Ovary (tissue), 3 donors: ENCODE results near the gene PIK3R2.
A peak's percentile ranks its signal among the peaks of the same experiment; 100 is the strongest.

Experiments
- CTCF ChIP-seq, 3 donors: fragments of 450-650 bp in 2 of 3; fragments of 200-600 bp in 1 of 3; IDR thresholded peaks; one replicate each; pipeline versions ENCODE4 v1.5.1 to v1.8.0; 2016 to 2022; ENCODE audit warnings: antibody characterized with exemption in 3 of 3, mild to moderate bottlenecking in 1 of 3
- EP300 ChIP-seq: sonication (generic); formaldehyde crosslinking; IDR thresholded peaks from one replicate; pipeline ENCODE4 v1.6.1; 2017; ENCODE audit warnings: antibody characterized with exemption
- donor health status: DM: no; HTN: no; CAD: no.

GRCh38 chr19:18202778-18203407 is 49.9 kb downstream of the PIK3R2 start:
- peak in 1 of 3 donors; percentile 44 for TF ChIP-seq CTCF (IDR thresholded peaks at IDR 0.05)
- no peak for TF ChIP-seq EP300
